ENCODE results near the gene ZBTB4.

ZBTB4 gene

GRCh38 chr17:7423679-7424078 lies 55.8 kb downstream of the ZBTB4 start:
- peaks cover 3% of the 10 kb centered on the region for H3K79me1 ChIP-seq (ENCODE audit: low read depth, low read length)
- H3K23ac ChIP-seq (ENCODE audit: low read depth, low read length, poor library complexity): no peak overlapping the region
- no peak overlapping the region for H4K91ac ChIP-seq (ENCODE audit: low read depth, low read length, poor library complexity)
- no peak overlapping the region for H2BK15ac ChIP-seq (ENCODE audit: low read length)
- no peak overlapping the region for H2AK5ac ChIP-seq (ENCODE audit: low read depth, low read length)
- no peak overlapping the region for H3K9ac ChIP-seq (ENCODE audit: low read depth, low read length, poor library complexity)
- H2BK12ac ChIP-seq (ENCODE audit: low read length): no peak overlapping the region
- peaks cover 0 to 3% of the 10 kb centered on the region in 2 donors for H3K36me3 ChIP-seq (replicated peaks in 1 of 2; ENCODE audit: control insufficient read depth in 2 of 2, insufficient read depth in 2 of 2, low read length in 2 of 2)
- H2BK120ac ChIP-seq (ENCODE audit: low read depth, low read length): no peak overlapping the region
- no peak overlapping the region for H4K8ac ChIP-seq (ENCODE audit: low read depth, low read length)
- H2BK5ac ChIP-seq (ENCODE audit: low read length): no peak overlapping the region
- no peak overlapping the region for H3K4me3 ChIP-seq (ENCODE audit: low read length in 2 of 2)
- H3K27me3 ChIP-seq (ENCODE audit: control insufficient read depth in 3 of 3, insufficient read depth in 3 of 3, low read depth in 1 of 3, low read length in 3 of 3): no peaks in the 10 kb centered on the region
- no peak overlapping the region for H3K27ac ChIP-seq (replicated peaks; ENCODE audit: low read length)
- no peak overlapping the region for H3K4ac ChIP-seq (ENCODE audit: low read length)
- H3K18ac ChIP-seq (ENCODE audit: low read length): no peak overlapping the region
- H3K9me3 ChIP-seq (replicated peaks in 1 of 2; ENCODE audit: control insufficient read depth in 2 of 2, insufficient read depth in 1 of 2, low read depth in 1 of 2, low read length in 2 of 2): no peaks in the 10 kb centered on the region
- H3K4me1 ChIP-seq (ENCODE audit: control insufficient read depth in 2 of 2, insufficient read depth in 1 of 2, low read depth in 1 of 2, low read length in 2 of 2): peaks cover 20 to 28% of the 10 kb centered on the region in 2 donors
- H2AFZ ChIP-seq (ENCODE audit: low read length): no peak overlapping the region
- H3K4me2 ChIP-seq (ENCODE audit: insufficient read depth, low read length, poor library complexity, severe bottlenecking): no peak overlapping the region
- DNase-seq (ENCODE audit: low spot score): no peak
- WGBS, 2 donors (ENCODE audit: extremely low coverage in 2 of 2, insufficient read length in 2 of 2, insufficient replicate concordance in 1 of 2): no CpG with 5 or more reads among the region's 4 CpGs
- no peak overlapping the region for H3K14ac ChIP-seq (ENCODE audit: low read length)

- WGBS, 2 donors (ENCODE audit: extremely low coverage in 2 of 2, insufficient read length in 2 of 2, insufficient replicate concordance in 1 of 2): no CpG with 5 or more reads among the region's 16 CpGs
- H3K27me3 ChIP-seq (ENCODE audit: control insufficient read depth in 3 of 3, insufficient read depth in 3 of 3, low read depth in 1 of 3, low read length in 3 of 3): no peaks in the 10 kb centered on the region
Measured at GRCh38 chr17:7421186-7421585, 58.2 kb downstream of the ZBTB4 start.

GRCh38 chr17:7419819-7420610 lies 59.4 kb downstream of the ZBTB4 start, which contains the start of gene SPEM1:
SPEM1 (plus strand) TSS chr17:7420324; CDS start chr17:7420385, 61 bp downstream.
- peak within 1 kb of the TSS; percentile 71 for H2BK5ac ChIP-seq (ENCODE audit: low read length)
- peak within 1 kb of the TSS; percentile 51 for H3K27ac ChIP-seq (replicated peaks; ENCODE audit: low read length)

More at GRCh38 chr17:7421186-7421585, 58.2 kb downstream of the ZBTB4 start:
- H3K4me2 ChIP-seq (ENCODE audit: insufficient read depth, low read length, poor library complexity, severe bottlenecking): no peak overlapping the region
- no peak for DNase-seq (ENCODE audit: low spot score)
- no peak overlapping the region for H3K4me3 ChIP-seq (ENCODE audit: low read length in 2 of 2)
- H3K4me1 ChIP-seq (ENCODE audit: control insufficient read depth in 2 of 2, insufficient read depth in 1 of 2, low read depth in 1 of 2, low read length in 2 of 2): peaks cover 26 to 38% of the 10 kb centered on the region in 2 donors
- no peak overlapping the region for H3K9ac ChIP-seq (ENCODE audit: low read depth, low read length, poor library complexity)
- no peak overlapping the region for H3K14ac ChIP-seq (ENCODE audit: low read length)
- H2BK12ac ChIP-seq (ENCODE audit: low read length): peak overlapping the region; percentile 19
- H3K18ac ChIP-seq (ENCODE audit: low read length): peak overlapping the region; percentile 15
- H3K4ac ChIP-seq (ENCODE audit: low read length): no peak overlapping the region
- H3K36me3 ChIP-seq (replicated peaks in 1 of 2; ENCODE audit: control insufficient read depth in 2 of 2, insufficient read depth in 2 of 2, low read length in 2 of 2): peaks cover 12 to 25% of the 10 kb centered on the region in 2 donors
- peaks cover under 1% of the 10 kb centered on the region for H3K79me1 ChIP-seq (ENCODE audit: low read depth, low read length)
- peak overlapping the region; percentile 95 for H2AK5ac ChIP-seq (ENCODE audit: low read depth, low read length)
- H2BK15ac ChIP-seq (ENCODE audit: low read length): peak overlapping the region; percentile 13
- peak overlapping the region; percentile 9 for H4K91ac ChIP-seq (ENCODE audit: low read depth, low read length, poor library complexity)
- peak overlapping the region; percentile 6 for H2BK120ac ChIP-seq (ENCODE audit: low read depth, low read length)
- no peak overlapping the region for H4K8ac ChIP-seq (ENCODE audit: low read depth, low read length)
- H3K27ac ChIP-seq (replicated peaks; ENCODE audit: low read length): no peak overlapping the region
- H2AFZ ChIP-seq (ENCODE audit: low read length): no peak overlapping the region
- no peak overlapping the region for H2BK5ac ChIP-seq (ENCODE audit: low read length)
- H3K23ac ChIP-seq (ENCODE audit: low read depth, low read length, poor library complexity): peak overlapping the region; percentile 6
- H3K9me3 ChIP-seq (replicated peaks in 1 of 2; ENCODE audit: control insufficient read depth in 2 of 2, insufficient read depth in 1 of 2, low read depth in 1 of 2, low read length in 2 of 2): no peaks in the 10 kb centered on the region

GRCh38 chr17:7418472-7419152 lies 60.8 kb downstream of the ZBTB4 start:
- H2BK120ac ChIP-seq (ENCODE audit: low read depth, low read length): no peak overlapping the region
- H3K14ac ChIP-seq (ENCODE audit: low read length): no peak overlapping the region
- H3K27ac ChIP-seq (replicated peaks; ENCODE audit: low read length): peak overlapping the region; percentile 43
- peak overlapping the region; percentile 82 for H2BK12ac ChIP-seq (ENCODE audit: low read length)
- no peak overlapping the region for H2BK15ac ChIP-seq (ENCODE audit: low read length)
- no peak overlapping the region for H4K91ac ChIP-seq (ENCODE audit: low read depth, low read length, poor library complexity)
- H3K27me3 ChIP-seq (ENCODE audit: control insufficient read depth in 3 of 3, insufficient read depth in 3 of 3, low read depth in 1 of 3, low read length in 3 of 3): no peaks in the 10 kb centered on the region
- no peak for DNase-seq (ENCODE audit: low spot score)
- no peak overlapping the region for H4K8ac ChIP-seq (ENCODE audit: low read depth, low read length)
- no peak overlapping the region for H3K23ac ChIP-seq (ENCODE audit: low read depth, low read length, poor library complexity)
- H3K18ac ChIP-seq (ENCODE audit: low read length): peak overlapping the region; percentile 49
- H2AK5ac ChIP-seq (ENCODE audit: low read depth, low read length): peak overlapping the region; percentile 9
- H3K4me3 ChIP-seq (ENCODE audit: low read length in 2 of 2): no peak overlapping the region
- H3K4ac ChIP-seq (ENCODE audit: low read length): no peak overlapping the region
- peaks cover 26 to 38% of the 10 kb centered on the region in 2 donors for H3K4me1 ChIP-seq (ENCODE audit: control insufficient read depth in 2 of 2, insufficient read depth in 1 of 2, low read depth in 1 of 2, low read length in 2 of 2)
- H2AFZ ChIP-seq (ENCODE audit: low read length): no peak overlapping the region
- H3K9me3 ChIP-seq (replicated peaks in 1 of 2; ENCODE audit: control insufficient read depth in 2 of 2, insufficient read depth in 1 of 2, low read depth in 1 of 2, low read length in 2 of 2): no peaks in the 10 kb centered on the region
- H3K4me2 ChIP-seq (ENCODE audit: insufficient read depth, low read length, poor library complexity, severe bottlenecking): no peak overlapping the region
- peak overlapping the region; percentile 7 for H2BK5ac ChIP-seq (ENCODE audit: low read length)
- WGBS, 2 donors (ENCODE audit: extremely low coverage in 2 of 2, insufficient read length in 2 of 2, insufficient replicate concordance in 1 of 2): no CpG with 5 or more reads among the region's 18 CpGs
- peak overlapping the region; percentile 2 for H3K9ac ChIP-seq (ENCODE audit: low read depth, low read length, poor library complexity)
- H3K36me3 ChIP-seq (replicated peaks in 1 of 2; ENCODE audit: control insufficient read depth in 2 of 2, insufficient read depth in 2 of 2, low read length in 2 of 2): peaks cover 30 to 51% of the 10 kb centered on the region in 2 donors
- H3K79me1 ChIP-seq (ENCODE audit: low read depth, low read length): peaks cover 4% of the 10 kb centered on the region

More at GRCh38 chr17:7419819-7420610, 59.4 kb downstream of the ZBTB4 start, which contains the start of gene SPEM1:
- Histone ChIP-seq H3K23ac (ENCODE audit: low read depth, low read length, poor library complexity) (peak within 1 kb of the TSS; percentile 52), H2BK120ac (ENCODE audit: low read depth, low read length) (peak within 1 kb of the TSS; percentile 6), H3K14ac (ENCODE audit: low read length) (peak within 1 kb of the TSS; percentile 96), H4K91ac (ENCODE audit: low read depth, low read length, poor library complexity) (peak within 1 kb of the TSS; percentile 32), H2BK12ac (ENCODE audit: low read length) (peak within 1 kb of the TSS; percentile 65), H4K8ac (ENCODE audit: low read depth, low read length) (no peak within 1 kb of the TSS), H3K4ac (ENCODE audit: low read length) (peak within 1 kb of the TSS; percentile 94), H3K4me2 (ENCODE audit: insufficient read depth, low read length, poor library complexity, severe bottlenecking) (peak within 1 kb of the TSS; percentile 41), H3K18ac (ENCODE audit: low read length) (peak within 1 kb of the TSS; percentile 99), H3K79me1 (ENCODE audit: low read depth, low read length) (peaks cover 4% of the 10 kb centered on the region), H3K4me1 (ENCODE audit: control insufficient read depth in 2 of 2, insufficient read depth in 1 of 2, low read depth in 1 of 2, low read length in 2 of 2) (peaks cover 26 to 38% of the 10 kb centered on the region in 2 donors), H2AK5ac (ENCODE audit: low read depth, low read length) (peak within 1 kb of the TSS; percentile 95), H2AFZ (ENCODE audit: low read length) (no peak within 1 kb of the TSS), H3K36me3 (replicated peaks in 1 of 2; ENCODE audit: control insufficient read depth in 2 of 2, insufficient read depth in 2 of 2, low read length in 2 of 2) (peaks cover 22 to 37% of the 10 kb centered on the region in 2 donors), H2BK15ac (ENCODE audit: low read length) (peak within 1 kb of the TSS; percentile 13), H3K4me3 (ENCODE audit: low read length in 2 of 2) (no peak within 1 kb of the TSS), H3K9me3 (replicated peaks in 1 of 2; ENCODE audit: control insufficient read depth in 2 of 2, insufficient read depth in 1 of 2, low read depth in 1 of 2, low read length in 2 of 2) (no peaks in the 10 kb centered on the region), H3K27me3 (ENCODE audit: control insufficient read depth in 3 of 3, insufficient read depth in 3 of 3, low read depth in 1 of 3, low read length in 3 of 3) (no peaks in the 10 kb centered on the region), H3K9ac (ENCODE audit: low read depth, low read length, poor library complexity) (peak within 1 kb of the TSS; percentile 84)
- WGBS, 2 donors (ENCODE audit: extremely low coverage in 2 of 2, insufficient read length in 2 of 2, insufficient replicate concordance in 1 of 2): no CpG with 5 or more reads among the region's 17 CpGs
- DNase-seq (ENCODE audit: low spot score): peak; percentile 87
